ENCODE results near the gene ACIN1. TPM values are rescaled to one million over a fixed set of nuclear protein-coding genes. Genes with fewer than 3 reads are reported as not detected.

ACIN1 gene
- total and polyA plus RNA-seq, 9 of the 15 experiments (the other 6 are each of a cell fraction or from before 2014, with no cell fraction given) = 5.0 to 196 (median 129) TPM

GRCh38 chr14:23049011-23049410 is 45.9 kb downstream of the ACIN1 start:
- H2AFZ ChIP-seq (ENCODE audit: low read depth, low read length) = no peak overlapping the region
- H3K9me3 ChIP-seq (replicated peaks; ENCODE audit: control insufficient read depth, insufficient read depth, low read depth, low read length) = no peaks in the 10 kb centered on the region
- TF ChIP-seq ZNF263 (CRISPR knock-in tag; IDR thresholded peaks at IDR 0.05; ENCODE audit: borderline replicate concordance) = no peak
- no peak for TF ChIP-seq BRD4 (IDR thresholded peaks at IDR 0.05)
- H3K4me1 ChIP-seq (replicated peaks in 1 of 2; ENCODE audit: control insufficient read depth in 2 of 2, insufficient read depth in 2 of 2, low read length in 2 of 2) = peaks cover 15 to 34% of the 10 kb centered on the region in 2 experiments
- ChIA-PET POLR2A (interaction anchor here (0.6 to 1.0 kb wide), 2 partner anchors 42 to 167 kb away, joined by 3 to 6 read pairs; no protein-coding TSS in a partner anchor), CTCF (ENCODE audit: low intra/inter-chr PET ratio) (interaction anchor here (0.6 kb wide), 1 partner anchor 59 kb away, joined by 3 read pairs; no protein-coding TSS in a partner anchor)
- H3K27me3 ChIP-seq (ENCODE audit: control insufficient read depth in 2 of 2, insufficient read depth in 2 of 2, low read length in 2 of 2) = no peaks in the 10 kb centered on the region
- H3K36me3 ChIP-seq (ENCODE audit: control insufficient read depth, insufficient read depth, low read length) = peaks cover 5% of the 10 kb centered on the region; the same call in 1 of the 3 replicates
- H4K20me1 ChIP-seq (replicated peaks; ENCODE audit: control insufficient read depth, insufficient read depth, low read length) = no peaks in the 10 kb centered on the region
- FAIRE-seq (no peak), ATAC-seq (no peak), DNase-seq (ENCODE audit: extremely low read depth in 1 of 4, low spot score in 3 of 4) (no peak)
- H3K27ac ChIP-seq (ENCODE audit: extremely low read depth, low read depth, low read length) = no peak overlapping the region
- H3K4me2 ChIP-seq (ENCODE audit: insufficient read depth, low read length) = no peak overlapping the region
- H3K9ac ChIP-seq (ENCODE audit: insufficient read depth in 1 of 2, low read depth in 2 of 2, low read length in 2 of 2) = no peak overlapping the region
- no TSS peak for BruUV-seq (replicated peaks)
- intact Hi-C loops (cut with micrococcal nuclease) (no loop called here), in situ Hi-C loops (cut with MboI) (no loop called here)
- WGBS (ENCODE audit: insufficient coverage, low coverage, missing lambda C conversion rate) = 88% methylated on average over 2 of the region's 9 CpGs
- no peaks in the 10 kb centered on the region for H3K9me1 ChIP-seq (ENCODE audit: control insufficient read depth, insufficient read depth, low read length)
- no peak overlapping the region for H3K4me3 ChIP-seq
- H3K79me2 ChIP-seq (ENCODE audit: control insufficient read depth, insufficient read depth, low read length) = no peaks in the 10 kb centered on the region

DNA sequence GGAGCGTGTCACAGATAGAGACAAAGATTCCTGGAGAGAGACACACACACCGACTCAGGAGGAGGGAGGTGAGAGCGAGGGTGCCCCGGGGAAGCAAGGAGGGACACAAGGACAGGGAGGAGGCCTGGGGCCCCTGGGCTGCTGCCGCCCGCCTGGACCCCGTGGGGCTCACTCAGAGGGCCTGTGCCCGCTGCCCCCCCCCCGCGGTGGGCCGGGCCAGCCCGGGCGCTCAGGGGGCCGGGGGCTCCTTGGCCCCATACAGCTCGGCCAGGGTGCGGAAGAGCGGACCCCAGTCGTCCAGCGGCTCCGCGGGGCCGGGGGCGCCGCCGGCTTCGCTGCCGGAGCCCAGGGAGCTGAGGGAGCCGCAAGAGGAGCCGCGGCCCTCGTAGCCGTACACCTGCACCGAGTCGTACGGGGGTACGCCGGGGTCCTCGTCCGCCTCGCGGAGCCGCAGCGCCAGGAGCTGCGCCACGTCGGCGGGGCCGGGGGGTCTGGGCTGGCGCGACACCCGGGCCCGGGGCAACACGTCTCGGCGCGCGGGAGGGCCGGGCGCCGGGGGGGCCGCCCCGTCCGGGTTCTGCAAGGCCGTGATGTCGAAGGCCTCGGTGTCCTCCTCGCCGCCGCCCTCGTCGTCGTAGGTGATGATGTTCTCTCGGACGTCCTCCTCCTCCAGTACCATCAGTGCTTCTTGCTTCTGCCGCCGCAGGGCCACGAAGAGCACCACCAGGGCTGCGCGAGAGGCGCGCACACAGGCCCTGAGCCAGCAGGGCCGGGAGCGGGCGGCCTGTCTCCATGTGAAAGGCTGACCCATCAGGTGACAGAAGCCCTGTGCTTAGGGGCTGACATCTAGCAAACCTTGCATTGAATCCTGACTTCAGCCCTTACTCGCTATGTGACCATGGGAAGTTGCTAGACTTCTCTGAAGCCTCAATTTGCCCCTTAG is 46.9 kb downstream of the ACIN1 start:
- Histone ChIP-seq H3K27ac (ENCODE audit: extremely low read depth, low read depth, low read length) (no peak overlapping the region), H3K4me1 (replicated peaks in 1 of 2; ENCODE audit: control insufficient read depth in 2 of 2, insufficient read depth in 2 of 2, low read length in 2 of 2) (peaks cover 15 to 30% of the 10 kb centered on the region in 2 experiments), H3K9ac (ENCODE audit: insufficient read depth in 1 of 2, low read depth in 2 of 2, low read length in 2 of 2) (0 out of 4 replicates have a peak overlapping the region, but pooled peaks of 1 of the 2 experiments have one; percentile 15), H3K79me2 (ENCODE audit: control insufficient read depth, insufficient read depth, low read length) (no peaks in the 10 kb centered on the region), H2AFZ (ENCODE audit: low read depth, low read length) (no peak overlapping the region), H3K36me3 (ENCODE audit: control insufficient read depth, insufficient read depth, low read length) (peaks cover 3% of the 10 kb centered on the region; the same call in 1 of the 3 replicates), H4K20me1 (replicated peaks; ENCODE audit: control insufficient read depth, insufficient read depth, low read length) (no peaks in the 10 kb centered on the region), H3K9me3 (replicated peaks; ENCODE audit: control insufficient read depth, insufficient read depth, low read depth, low read length) (no peaks in the 10 kb centered on the region), H3K4me3 (no peak overlapping the region), H3K4me2 (ENCODE audit: insufficient read depth, low read length) (no peak overlapping the region), H3K9me1 (ENCODE audit: control insufficient read depth, insufficient read depth, low read length) (no peaks in the 10 kb centered on the region), H3K27me3 (ENCODE audit: control insufficient read depth in 2 of 2, insufficient read depth in 2 of 2, low read length in 2 of 2) (no peaks in the 10 kb centered on the region)
- WGBS (ENCODE audit: insufficient coverage, low coverage, missing lambda C conversion rate) = 93% methylated on average over 28 of the region's 85 CpGs
- in situ Hi-C loops (cut with MboI) = no loop called here
- ChIA-PET CTCF (ENCODE audit: low intra/inter-chr PET ratio) (interaction anchor here (0.9 kb wide), 1 partner anchor 62 kb away, joined by 3 read pairs; no protein-coding TSS in a partner anchor), POLR2A (interaction anchor here (1.0 kb wide), 1 partner anchor 41 kb away, joined by 6 read pairs; no protein-coding TSS in a partner anchor)
- BruUV-seq (replicated peaks) = no TSS peak
- ATAC-seq (no peak), FAIRE-seq (peak; percentile 55), DNase-seq (ENCODE audit: extremely low read depth in 1 of 4, low spot score in 3 of 4) (no peak)
- intact Hi-C loops (cut with micrococcal nuclease) = no loop called here
- TF ChIP-seq, protein P1, sequence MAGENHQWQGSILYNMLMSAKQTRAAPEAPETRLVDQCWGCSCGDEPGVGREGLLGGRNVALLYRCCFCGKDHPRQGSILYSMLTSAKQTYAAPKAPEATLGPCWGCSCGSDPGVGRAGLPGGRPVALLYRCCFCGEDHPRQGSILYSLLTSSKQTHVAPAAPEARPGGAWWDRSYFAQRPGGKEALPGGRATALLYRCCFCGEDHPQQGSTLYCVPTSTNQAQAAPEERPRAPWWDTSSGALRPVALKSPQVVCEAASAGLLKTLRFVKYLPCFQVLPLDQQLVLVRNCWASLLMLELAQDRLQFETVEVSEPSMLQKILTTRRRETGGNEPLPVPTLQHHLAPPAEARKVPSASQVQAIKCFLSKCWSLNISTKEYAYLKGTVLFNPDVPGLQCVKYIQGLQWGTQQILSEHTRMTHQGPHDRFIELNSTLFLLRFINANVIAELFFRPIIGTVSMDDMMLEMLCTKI (IDR thresholded peaks at IDR 0.05; ENCODE audit: partially characterized antibody) = no peak
- TF ChIP-seq MEF2D (tag; conservative IDR thresholded peaks at IDR 0.05; ENCODE audit: low read depth) (no peak), ZBTB33 (CRISPR knock-in tag; IDR thresholded peaks at IDR 0.05) (peak; percentile 55), U2AF1 (optimal IDR thresholded peaks at IDR 0.05; ENCODE audit: low read depth, low read length) (no peak), TAF7 (tag; IDR thresholded peaks at IDR 0.05) (no peak), HMG20B (CRISPR knock-in tag; IDR thresholded peaks at IDR 0.05) (no peak)

Data from K562 (cell line).